ENCODE measurements around the gene BAG5.

The BAG5 gene

GRCh38 chr14:103563844-103564505 is 1.5 kb upstream of the BAG5 start:
- DNase-seq (ENCODE audit: low read depth, low spot score), result no peak

DNA sequence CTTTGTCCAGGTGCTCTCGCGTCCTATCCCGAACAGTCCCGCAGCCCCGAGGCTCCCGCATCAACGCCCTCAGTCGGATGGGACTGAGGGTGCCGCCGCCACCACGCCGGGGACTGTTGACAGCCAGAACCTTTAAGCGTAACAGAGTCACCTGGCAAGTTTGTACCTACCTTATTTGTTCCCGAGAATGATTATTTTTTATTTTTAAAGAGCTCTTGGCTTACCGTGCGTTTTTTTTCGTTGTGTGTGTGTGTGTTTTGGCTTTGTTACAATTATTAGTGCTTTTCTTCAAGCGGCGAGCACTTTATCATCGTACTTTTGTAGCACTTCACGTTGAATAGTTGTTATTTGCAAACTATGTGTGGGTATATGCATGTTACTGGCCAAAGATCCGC is 766 bp upstream of the BAG5 start:
- no peak for DNase-seq (ENCODE audit: low read depth, low spot score)

GRCh38 chr14:103562179-103562428 is 353 bp downstream of the BAG5 start:
- DNase-seq (ENCODE audit: low read depth, low spot score), result no peak

DNA sequence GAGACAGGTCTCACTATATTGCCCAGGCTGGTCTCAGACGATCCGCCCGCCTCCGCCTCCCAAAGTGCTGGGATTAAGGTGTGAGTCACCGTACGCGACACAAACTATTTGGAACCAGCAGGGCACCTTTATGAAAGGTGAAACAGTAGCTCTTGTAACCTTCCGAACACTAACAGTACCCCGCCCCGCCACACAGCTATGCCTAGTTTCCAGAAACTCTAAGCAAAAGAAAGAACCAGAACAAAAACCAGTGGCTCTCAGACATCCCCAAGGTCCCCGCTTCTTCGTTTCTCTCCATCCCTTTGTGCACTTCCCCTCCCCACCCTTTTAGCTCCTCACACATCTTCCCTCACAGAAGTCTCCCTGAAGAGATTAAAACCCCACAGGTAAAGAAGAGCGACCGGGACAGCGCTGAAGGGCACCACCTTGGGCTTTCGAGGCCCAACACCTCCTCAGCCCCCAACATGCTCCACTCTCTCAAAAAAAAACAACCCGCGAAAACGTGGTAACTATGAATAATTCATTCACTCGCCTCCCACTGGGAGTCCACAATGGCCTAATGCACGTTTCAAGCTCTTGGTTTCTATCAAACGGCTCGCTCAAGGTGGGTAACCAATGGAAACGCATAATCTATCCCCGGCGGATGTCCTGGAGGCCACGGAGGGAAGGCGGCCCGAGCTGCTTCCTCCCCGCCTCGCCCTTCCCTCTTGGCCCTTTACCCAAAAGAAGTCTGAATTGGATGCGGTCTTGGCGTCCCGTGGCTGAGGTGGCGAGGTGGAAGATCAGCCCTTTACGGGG is 877 bp downstream of the BAG5 start:
- DNase-seq (ENCODE audit: low read depth, low spot score), result no peak

DNA sequence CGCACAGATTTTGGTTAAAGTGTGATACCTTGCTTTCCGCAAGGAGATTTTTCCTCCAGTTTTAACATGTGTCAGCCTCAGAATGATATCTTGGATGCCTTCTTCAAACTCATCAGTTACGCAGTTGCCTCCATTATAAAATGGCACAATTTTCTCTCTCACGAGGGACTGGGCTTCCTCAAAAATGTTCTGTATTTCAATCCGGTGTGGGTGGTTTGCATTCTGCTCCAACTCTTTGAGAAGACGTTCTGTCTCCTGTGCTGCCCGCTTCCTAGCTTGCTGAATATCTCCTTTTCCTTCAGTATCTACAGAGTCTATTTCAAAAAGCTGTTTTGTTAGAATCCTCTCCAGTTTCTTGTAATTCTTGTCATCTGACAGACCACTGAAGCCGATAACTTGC is 1.8 kb downstream of the BAG5 start:
- no peak for DNase-seq (ENCODE audit: low read depth, low spot score)

- DNase-seq (ENCODE audit: low read depth, low spot score), result no peak
These were observed 2.7 kb downstream of the BAG5 start for GRCh38 chr14:103559766-103560165.

DNA sequence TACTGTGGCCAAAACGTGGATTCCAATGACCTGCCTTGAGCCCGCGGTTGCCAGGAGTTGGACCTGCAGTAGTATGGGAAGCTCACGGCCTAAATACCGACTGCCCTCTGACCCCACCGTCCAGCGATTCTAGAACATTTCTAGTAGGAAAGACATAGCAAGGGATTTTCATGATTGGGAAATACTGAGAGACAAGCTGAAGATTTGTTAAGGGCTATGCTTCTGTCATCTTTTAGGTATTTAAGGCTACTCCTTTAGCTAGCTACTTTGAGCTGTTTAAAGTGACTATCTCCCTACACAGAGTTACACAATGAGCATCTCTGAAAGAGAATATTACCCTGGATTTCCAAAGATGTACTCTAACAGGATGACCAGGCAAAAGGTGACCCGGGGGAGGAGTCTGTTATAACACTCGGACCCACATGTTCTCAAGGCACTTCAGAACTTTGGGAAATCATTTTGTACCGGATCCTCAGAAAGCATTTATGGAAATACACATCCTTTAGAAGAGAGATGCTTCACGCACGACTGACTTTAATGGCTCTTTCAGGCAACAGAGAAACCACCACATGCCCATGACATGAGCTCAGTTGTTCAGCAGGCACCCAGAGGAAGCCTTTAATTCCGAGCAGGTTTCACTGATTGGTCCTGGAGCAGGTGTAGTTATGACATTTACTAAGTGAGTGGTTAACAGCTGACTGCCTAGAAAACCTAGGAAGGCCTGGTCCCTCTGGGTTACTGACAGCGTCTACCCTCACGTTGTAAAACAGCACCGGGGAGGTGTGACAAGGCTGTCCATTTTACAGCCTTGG is 4.2 kb downstream of the BAG5 start:
- DNase-seq (ENCODE audit: low read depth, low spot score), result no peak

GRCh38 chr14:103556946-103557758 is 5.3 kb downstream of the BAG5 start:
- DNase-seq (ENCODE audit: low read depth, low spot score), result no peak

- no peak for DNase-seq (ENCODE audit: low read depth, low spot score)
These were observed 6.7 kb downstream of the BAG5 start for GRCh38 chr14:103555559-103556337.

GRCh38 chr14:103552846-103553210 is 9.6 kb downstream of the BAG5 start:
- no peak for DNase-seq (ENCODE audit: low read depth, low spot score)

DNA sequence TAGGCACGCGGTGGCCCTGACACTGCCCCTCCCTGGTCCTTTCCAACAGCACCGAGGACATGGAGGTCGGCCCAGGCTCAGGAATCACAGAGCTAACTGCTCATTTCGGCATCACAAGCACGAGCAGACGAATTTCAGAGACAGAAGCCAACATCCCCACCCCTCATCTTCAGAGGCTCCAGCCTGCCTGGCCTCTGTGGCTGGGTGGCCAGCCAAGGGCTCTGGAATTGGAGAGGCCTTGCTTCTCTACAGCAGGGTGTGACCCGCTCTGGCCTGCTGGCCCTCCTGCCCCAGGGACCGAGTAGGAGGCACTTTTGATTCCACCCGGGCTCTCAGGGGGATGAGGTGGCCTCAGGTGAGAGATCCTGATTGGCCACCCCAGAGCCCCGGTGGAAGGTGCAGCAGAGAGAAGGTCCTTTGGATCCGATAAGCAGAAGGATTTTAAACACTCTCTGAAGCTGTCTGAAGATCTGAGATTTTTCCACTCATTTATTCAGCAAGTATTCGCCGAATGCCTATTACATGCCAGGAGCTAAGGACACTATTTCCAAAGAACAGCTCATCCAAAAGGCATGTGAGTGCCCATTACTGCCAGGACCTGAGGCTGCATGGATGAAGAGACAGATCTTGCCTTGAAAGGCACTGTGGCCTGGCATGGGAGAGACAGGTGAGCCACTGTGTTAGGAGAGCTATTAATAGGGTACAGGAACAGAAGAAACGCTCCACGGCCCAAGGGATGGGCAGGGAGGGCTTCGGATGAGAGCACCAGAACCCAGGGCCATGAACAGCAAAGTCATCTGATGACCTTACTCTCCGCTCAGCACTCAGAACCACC is 10.2 kb downstream of the BAG5 start:
- no peak for DNase-seq (ENCODE audit: low read depth, low spot score)

DNA sequence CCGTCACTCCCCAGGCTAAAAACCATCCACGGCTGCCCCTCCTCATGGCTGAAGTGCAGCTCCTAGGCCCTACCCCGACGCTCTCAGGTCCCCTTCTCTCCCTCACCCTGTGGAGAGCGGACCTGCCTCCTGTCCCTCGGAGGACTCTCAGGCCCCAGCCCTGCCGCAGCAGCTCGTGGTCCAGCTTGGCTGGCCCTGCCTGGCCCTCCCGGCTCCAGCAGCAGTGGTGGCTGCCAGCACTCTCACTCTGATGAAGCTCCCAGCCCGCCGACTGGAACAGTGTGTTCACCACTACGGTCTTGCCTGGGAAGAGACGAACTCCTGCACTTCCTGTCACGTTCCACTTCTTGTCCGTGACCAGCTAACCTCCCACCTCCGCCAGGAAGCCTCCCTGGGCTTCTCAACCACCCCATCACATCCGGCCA is 11.1 kb downstream of the BAG5 start:
- DNase-seq (ENCODE audit: low read depth, low spot score), result no peak

GRCh38 chr14:103550451-103551337 is 11.8 kb downstream of the BAG5 start:
- DNase-seq (ENCODE audit: low read depth, low spot score), result no peak

DNA sequence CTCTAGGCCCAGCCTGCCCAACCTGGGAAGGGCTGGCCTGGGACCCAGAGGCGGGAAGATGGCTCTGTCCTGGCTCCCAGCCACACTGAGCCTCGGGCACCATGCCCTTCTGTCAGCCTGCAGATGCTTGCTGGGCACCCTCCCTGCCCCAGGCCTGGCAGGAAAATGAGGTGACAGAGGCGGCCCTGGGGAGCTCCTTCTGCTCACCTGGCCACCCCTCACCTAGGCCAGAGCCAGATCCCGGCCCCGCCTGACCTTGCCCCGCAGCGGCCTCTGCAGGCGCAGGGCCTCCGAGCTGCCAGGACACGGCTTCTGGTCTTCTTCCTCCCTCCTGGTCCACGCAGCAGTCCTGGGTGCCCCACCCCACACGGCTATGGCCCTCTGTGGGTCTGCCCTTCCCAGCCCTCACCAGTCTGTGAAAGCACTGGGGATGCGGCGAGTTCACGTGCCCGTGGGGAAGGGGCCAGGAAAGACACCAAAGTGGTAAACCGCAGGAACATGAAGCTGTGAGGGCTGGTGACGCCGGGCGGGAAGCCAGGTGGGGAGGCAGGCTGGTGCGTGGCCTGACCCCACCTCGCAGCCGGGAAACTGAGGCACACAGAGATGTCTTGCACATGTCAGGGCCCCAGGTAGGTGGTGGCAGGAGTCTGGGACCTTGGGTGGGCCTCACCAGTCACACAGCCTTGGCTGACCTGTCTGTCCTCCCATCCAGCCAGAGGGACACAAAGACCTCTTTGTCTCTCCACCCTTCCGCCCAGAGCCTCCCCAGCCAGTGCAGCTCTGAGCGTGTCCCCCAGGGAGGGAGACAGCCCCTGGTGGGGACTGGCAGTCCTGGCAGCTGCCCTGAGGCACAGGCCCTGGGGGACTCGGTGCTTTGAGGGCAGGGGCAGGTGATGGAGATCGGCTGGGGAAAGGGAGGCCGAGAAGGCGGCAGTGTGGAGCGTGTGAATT is 12.8 kb downstream of the BAG5 start:
- DNase-seq (ENCODE audit: low read depth, low spot score), result no peak

- no peak for DNase-seq (ENCODE audit: low read depth, low spot score)
These were observed 13.8 kb downstream of the BAG5 start for GRCh38 chr14:103548463-103549351.

DNA sequence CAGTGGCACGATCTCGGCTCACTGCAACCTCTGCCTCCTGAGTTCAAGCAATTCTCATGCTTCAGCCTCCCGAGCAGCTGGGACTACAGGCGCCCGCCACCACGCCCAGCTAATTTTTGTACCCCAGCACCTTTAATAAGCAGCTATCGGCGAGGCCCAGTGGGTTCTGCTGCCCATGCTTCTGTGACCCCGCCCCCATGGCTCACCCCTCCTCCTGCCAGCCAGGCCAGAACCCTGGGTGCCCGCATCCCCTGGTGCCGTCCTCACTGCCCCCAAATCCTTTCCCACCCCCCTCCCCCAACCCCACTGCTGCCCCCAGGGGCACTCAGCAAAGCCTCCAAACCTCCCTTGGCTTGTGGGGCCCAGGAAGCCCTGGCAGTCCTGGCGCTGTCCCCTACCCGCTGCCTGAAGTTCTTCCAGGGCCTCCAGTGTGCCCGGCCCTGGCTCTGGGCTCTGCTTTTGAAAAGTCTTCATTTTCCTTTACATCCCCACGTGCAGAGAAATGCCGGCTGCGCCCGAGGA is 14.5 kb downstream of the BAG5 start:
- no peak for DNase-seq (ENCODE audit: low read depth, low spot score)

DNA sequence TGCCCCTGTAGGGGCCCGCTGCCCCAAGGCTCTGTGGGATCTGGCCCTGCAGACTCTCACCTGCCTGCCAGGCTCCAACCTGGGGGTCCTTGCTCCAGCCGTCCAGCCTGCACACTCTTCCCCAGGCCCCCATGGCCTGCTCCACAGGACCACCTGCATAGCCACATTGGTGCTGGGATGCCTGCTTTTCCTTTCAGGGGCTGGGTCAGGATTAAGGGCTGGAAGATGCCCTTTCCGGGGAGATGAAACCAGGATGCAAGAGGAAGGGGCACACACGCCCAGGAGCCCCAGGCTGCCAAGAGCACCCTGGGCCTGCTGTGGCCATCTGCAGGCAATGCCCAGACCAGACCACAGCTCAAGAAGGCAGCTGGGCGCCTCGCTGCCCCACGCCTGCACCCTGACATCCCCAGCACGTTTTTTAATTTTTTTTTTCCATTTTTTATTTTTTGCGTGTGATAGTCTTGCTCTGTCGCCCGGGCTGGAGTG is 15.0 kb downstream of the BAG5 start:
- no peak for DNase-seq (ENCODE audit: low read depth, low spot score)

All from brain pericyte (primary cell).